GM19395 (cell line): ENCODE measurements around the gene CITED2.

Source experiments
- ATAC-seq: cut with Tn5 transposase; IDR thresholded peaks from one replicate; pipeline ENCODE4 v1.9.1; 2021; ENCODE audit warnings: mild to moderate bottlenecking, moderate library complexity; ENCODE audit not compliant: unreplicated experiment

The CITED2 gene

GRCh38 chr6:139334806-139335446, 39.5 kb downstream of the CITED2 start:
- ATAC-seq, result no peak

GRCh38 chr6:139330826-139331500, 43.5 kb downstream of the CITED2 start:
- ATAC-seq, result no peak

GRCh38 chr6:139330306-139330705, 44.1 kb downstream of the CITED2 start:
- no peak for ATAC-seq

GRCh38 chr6:139329224-139329623, 45.2 kb downstream of the CITED2 start:
- ATAC-seq, result no peak

GRCh38 chr6:139327038-139327437, 47.4 kb downstream of the CITED2 start:
- peak; percentile 44 for ATAC-seq

- no peak for ATAC-seq
Observed at GRCh38 chr6:139325686-139326085, 48.8 kb downstream of the CITED2 start.

GRCh38 chr6:139325125-139325524, 49.3 kb downstream of the CITED2 start:
- ATAC-seq, result peak; percentile 60

- no peak for ATAC-seq
Observed at GRCh38 chr6:139324301-139324555, 50.2 kb downstream of the CITED2 start.

- ATAC-seq, result peak; percentile 55
Observed at GRCh38 chr6:139323511-139324300, 50.7 kb downstream of the CITED2 start.
